ENCODE results near the gene STH. TPM values are rescaled to one million over a fixed set of nuclear protein-coding genes. Genes with fewer than 3 reads are reported as not detected.

The STH gene
- total and polyA plus RNA-seq, 10 of the 15 experiments (the other 5 are each of a cell fraction or from before 2014, with no cell fraction given) = not detected

- no peaks in the 10 kb centered on the region for H3K4me1 ChIP-seq (ENCODE audit: control insufficient read depth, insufficient read depth, low read length)
- H2AFZ ChIP-seq (ENCODE audit: control insufficient read depth, low read depth, low read length) = no peak overlapping the region
- WGBS (ENCODE audit: insufficient coverage, insufficient replicate concordance, low lambda C conversion rate, missing lambda C conversion rate) = 54% methylated on average over 6 of the region's 6 CpGs
- RAD21 ChIA-PET (ENCODE audit: unreplicated experiment) = no interaction called here
- H3K27ac ChIP-seq (ENCODE audit: control insufficient read depth, insufficient read depth) = no peak overlapping the region
- no peaks in the 10 kb centered on the region for H3K79me2 ChIP-seq (ENCODE audit: control insufficient read depth, insufficient read depth, low read length)
- no peak overlapping the region for H3K4me2 ChIP-seq (ENCODE audit: control insufficient read depth, insufficient read depth)
- no peaks in the 10 kb centered on the region; a peak in 2 of 4 replicates for H3K27me3 ChIP-seq (replicated peaks in 1 of 2; ENCODE audit: control insufficient read depth in 2 of 2, insufficient read depth in 2 of 2, low read length in 1 of 2)
- CTCF ChIA-PET = no interaction called here
- H4K20me1 ChIP-seq (ENCODE audit: control insufficient read depth, insufficient read depth) = no peaks in the 10 kb centered on the region
- in situ Hi-C loops (cut with MboI) = no loop called here
- POLR2A ChIA-PET = no interaction called here
- H3K36me3 ChIP-seq (ENCODE audit: control insufficient read depth in 2 of 2, insufficient read depth in 2 of 2, low read length in 1 of 2) = no peaks in the 10 kb centered on the region
- TF ChIP-seq IRF3 (IDR thresholded peaks at IDR 0.05) = no peak
- no peak for TF ChIP-seq MTA3 (IDR thresholded peaks at IDR 0.05; ENCODE audit: borderline replicate concordance, low read length)
- no peak for TF ChIP-seq POU2F2 (IDR thresholded peaks at IDR 0.05; ENCODE audit: borderline replicate concordance, low read depth, low read length)
- TF ChIP-seq SIX5 (IDR thresholded peaks at IDR 0.05; ENCODE audit: low read depth, low read length, severe bottlenecking) = no peak
- no peak for TF ChIP-seq MEF2B (IDR thresholded peaks at IDR 0.05; ENCODE audit: partially characterized antibody, poor library complexity, severe bottlenecking)
- no peak for TF ChIP-seq ZSCAN29 (IDR thresholded peaks at IDR 0.05)
- no peak for TF ChIP-seq EGR1 (IDR thresholded peaks at IDR 0.05; ENCODE audit: borderline replicate concordance in 1 of 2, low read depth in 2 of 2, low read length in 2 of 2)
- TF ChIP-seq JUNB (IDR thresholded peaks at IDR 0.05) = no peak
- TF ChIP-seq ESRRA (IDR thresholded peaks at IDR 0.05; ENCODE audit: low read length) = no peak
- no peak for TF ChIP-seq BHLHE40 (IDR thresholded peaks at IDR 0.05; ENCODE audit: borderline replicate concordance in 1 of 2, low read depth in 2 of 2, low read length in 1 of 2)
- TF ChIP-seq MYB (IDR thresholded peaks at IDR 0.05; ENCODE audit: borderline replicate concordance, low read depth, low read length) = no peak
- TF ChIP-seq SMAD1 (IDR thresholded peaks at IDR 0.05; ENCODE audit: low read depth, partially characterized antibody) = no peak
- no peak for TF ChIP-seq SREBF1 (IDR thresholded peaks at IDR 0.05; ENCODE audit: low read length)
- TF ChIP-seq IKZF2 (IDR thresholded peaks at IDR 0.05) = no peak
- TF ChIP-seq HSF1 (IDR thresholded peaks at IDR 0.05; ENCODE audit: low read depth, low read length) = no peak
- TF ChIP-seq EP300 (IDR thresholded peaks at IDR 0.05; ENCODE audit: borderline replicate concordance in 1 of 2, control insufficient read depth in 1 of 2, low read depth in 2 of 2, low read length in 2 of 2) = no peak
- no peak for TF ChIP-seq IRF5 (IDR thresholded peaks at IDR 0.05; ENCODE audit: borderline replicate concordance)
- TF ChIP-seq SUZ12 (IDR thresholded peaks at IDR 0.05; ENCODE audit: unreplicated experiment) = no peak
- FAIRE-seq (no peak), DNase-seq (ENCODE audit: low read depth, low spot score) (no peak), ATAC-seq (no peak)
- no peak overlapping the region for H3K4me3 ChIP-seq
- SMC1A ChIA-PET (ENCODE audit: uncharacterized antibody, unreplicated experiment) = no interaction called here
- no TSS peak for BruUV-seq (replicated peaks)
- H3K9ac ChIP-seq (ENCODE audit: control insufficient read depth, insufficient read depth, low read length) = no peak overlapping the region
- intact Hi-C loops (cut with micrococcal nuclease; ENCODE audit: unreplicated experiment) = no loop called here
- no peaks in the 10 kb centered on the region for H3K9me3 ChIP-seq (replicated peaks; ENCODE audit: control insufficient read depth, insufficient read depth, low read length)
Observed at GRCh38 chr17:45980855-45981254, 18.2 kb upstream of the STH start.

All from GM12878 (cell line).